NCI-H1436 (cell line): Measurements from ENCODE around the gene VIL1.

Experiments used
- DNase-seq: peaks from one replicate; lab custom pipeline; 2025; lab: John Stamatoyannopoulos, UW

The VIL1 gene

DNA sequence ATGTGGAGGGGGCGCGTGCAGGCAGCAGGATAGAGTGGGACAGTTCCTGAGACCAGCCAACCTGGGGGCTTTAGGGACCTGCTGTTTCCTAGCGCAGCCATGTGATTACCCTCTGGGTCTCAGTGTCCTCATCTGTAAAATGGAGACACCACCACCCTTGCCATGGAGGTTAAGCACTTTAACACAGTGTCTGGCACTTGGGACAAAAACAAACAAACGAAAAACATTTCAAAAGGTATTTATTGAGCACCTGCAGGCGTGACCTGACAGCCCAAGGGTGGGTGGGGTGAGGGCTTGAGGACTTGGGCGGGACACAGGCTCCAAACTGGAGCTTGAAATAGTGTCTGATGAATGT lies 23.9 kb upstream of the VIL1 start:
- DNase-seq: no peak

DNA sequence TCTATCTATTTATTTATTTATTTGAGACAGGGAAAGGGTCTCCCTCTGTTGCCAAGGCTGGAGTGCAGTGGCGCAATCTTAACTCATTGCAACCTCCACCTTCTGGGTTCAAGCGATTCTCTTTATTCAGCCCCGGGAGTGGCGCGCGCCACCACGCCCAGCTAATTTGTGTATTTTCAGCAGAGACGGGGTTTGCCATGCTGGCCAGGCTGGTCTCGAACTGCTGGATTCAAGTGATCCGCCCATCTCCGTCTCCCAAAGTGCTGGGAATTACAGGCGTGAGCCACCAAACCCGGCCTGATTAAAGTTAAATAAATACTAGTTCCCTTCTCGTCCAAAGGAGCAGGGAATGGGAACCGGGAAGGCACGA lies 23.5 kb upstream of the VIL1 start:
- DNase-seq: no peak

DNA sequence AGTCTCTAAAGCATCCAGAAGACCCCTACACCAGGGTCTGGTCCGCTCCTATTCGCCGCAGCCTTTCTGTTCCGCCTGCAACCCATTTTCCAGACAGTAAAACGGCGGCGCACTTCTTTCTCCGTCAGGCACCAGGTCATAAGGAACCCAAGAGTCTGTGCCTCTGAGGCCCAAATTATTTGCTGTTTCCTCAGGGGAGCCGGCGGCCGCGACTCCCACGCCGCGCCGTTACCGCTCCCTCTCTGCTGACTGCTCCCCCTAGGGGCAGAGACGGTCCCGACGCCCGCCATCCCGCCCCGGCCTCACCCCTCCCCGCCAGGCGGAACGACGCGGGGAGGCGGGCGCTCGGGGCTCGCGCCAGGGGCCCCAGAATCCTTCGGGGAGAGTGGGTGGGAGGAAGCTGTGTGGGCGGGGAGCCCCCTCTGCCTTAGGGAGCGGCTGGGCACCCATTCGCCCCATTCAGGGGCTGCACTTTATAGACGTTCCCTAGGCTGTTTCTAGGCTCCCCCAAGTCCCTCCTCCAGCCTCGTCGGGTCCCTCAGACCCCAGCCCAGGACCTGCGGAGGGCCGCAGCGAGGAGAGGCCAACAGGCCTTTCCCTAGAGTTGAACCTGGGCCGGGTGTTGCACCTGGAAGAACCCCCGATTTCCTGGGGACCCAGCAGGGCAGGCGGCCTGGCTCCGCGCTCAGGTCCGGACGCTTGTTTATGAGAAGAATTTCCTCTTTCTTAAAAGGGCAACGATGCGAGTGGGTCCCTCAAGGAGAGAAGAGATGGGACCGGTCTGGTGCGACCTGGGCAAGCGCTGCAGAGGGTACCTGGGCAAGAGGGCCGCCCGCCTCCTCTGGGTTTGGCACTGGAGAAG lies 22.9 kb upstream of the VIL1 start:
- peak; percentile 92 for DNase-seq

DNA sequence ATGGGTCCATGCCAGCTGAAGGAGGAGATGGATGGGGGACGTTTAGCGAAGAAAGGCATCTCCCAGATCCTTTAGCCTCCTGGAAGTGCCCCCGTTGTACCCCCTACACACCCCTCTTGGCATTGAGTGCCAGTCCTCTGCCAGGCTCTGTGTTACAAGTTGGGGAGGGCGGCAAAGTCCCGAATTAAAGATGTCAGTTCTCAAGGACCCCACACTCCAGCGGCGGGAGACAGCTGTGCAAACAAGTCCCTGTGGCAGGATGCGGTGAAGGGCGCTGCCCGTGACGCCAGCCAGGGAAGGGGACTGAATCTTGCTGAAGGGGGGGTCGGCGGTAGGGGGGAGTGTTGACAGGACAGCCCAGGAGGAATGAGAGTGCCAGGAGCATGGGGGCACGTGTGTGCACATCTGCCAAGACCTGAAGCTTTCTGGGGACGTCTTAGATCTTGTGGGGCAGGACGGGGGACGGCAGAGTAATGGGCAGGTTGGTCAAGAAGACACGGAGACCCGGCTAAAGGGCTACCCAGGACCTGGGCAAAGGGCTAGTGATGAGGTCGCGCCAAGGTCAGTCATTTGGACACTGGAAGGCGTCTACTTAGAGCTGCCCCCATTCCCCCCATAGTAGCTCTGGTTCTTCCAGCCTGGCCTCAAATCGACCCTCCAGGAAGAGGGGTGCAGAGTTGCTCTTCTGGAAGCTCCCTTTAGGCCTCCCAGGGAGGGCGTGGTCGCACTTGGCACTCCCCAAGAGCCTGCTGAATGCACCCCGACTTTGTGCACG lies 22.0 kb upstream of the VIL1 start:
- peak; percentile 77 for DNase-seq

DNA sequence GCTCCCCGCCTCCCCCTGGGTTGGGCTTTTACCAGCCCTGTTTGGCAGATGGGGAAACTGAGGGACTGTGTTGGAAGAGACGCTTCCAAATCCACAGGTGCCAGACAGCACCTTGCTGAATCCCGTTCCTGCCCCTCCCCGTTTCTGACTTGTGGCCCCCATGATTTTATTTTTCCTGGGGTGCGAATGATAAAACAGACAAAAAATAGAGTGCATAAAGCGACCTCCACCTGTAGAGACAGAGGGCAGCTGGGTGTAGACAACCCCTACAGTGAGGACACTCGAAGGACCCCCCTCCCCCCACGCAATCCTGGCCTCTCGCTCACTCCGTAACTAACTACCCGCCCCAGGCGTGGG lies 21.5 kb upstream of the VIL1 start:
- no peak for DNase-seq

DNA sequence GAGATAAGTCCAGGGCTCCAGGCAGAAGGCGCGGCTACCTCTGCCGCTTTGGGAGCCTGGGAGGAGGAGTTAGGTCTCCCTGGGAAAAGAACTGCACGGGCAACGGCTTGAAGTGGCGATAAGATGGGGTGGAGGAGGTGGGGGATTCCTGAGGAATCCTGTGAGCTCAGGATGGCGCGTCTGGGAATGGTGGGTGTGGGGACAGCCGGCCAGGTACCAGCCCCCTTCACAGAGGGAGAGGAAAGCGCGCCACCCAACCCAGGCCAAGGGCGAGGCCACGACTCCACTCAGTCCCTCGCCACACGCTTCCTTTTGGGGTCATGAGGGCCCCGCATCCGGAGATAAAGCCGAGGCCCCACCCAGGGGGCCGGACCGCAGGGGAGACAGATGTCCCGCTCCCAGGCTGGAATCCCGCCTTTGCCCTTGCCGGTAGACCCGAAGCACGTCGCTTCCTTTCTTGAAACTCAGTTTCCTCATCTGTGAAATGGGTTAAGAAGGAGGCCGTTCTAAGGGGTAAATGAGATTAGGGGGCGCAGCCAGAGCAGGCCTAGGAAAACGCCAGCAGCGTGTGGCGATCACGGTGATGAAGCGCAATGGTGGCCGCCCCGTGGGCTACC lies 21.0 kb upstream of the VIL1 start:
- DNase-seq: peak; percentile 25

DNA sequence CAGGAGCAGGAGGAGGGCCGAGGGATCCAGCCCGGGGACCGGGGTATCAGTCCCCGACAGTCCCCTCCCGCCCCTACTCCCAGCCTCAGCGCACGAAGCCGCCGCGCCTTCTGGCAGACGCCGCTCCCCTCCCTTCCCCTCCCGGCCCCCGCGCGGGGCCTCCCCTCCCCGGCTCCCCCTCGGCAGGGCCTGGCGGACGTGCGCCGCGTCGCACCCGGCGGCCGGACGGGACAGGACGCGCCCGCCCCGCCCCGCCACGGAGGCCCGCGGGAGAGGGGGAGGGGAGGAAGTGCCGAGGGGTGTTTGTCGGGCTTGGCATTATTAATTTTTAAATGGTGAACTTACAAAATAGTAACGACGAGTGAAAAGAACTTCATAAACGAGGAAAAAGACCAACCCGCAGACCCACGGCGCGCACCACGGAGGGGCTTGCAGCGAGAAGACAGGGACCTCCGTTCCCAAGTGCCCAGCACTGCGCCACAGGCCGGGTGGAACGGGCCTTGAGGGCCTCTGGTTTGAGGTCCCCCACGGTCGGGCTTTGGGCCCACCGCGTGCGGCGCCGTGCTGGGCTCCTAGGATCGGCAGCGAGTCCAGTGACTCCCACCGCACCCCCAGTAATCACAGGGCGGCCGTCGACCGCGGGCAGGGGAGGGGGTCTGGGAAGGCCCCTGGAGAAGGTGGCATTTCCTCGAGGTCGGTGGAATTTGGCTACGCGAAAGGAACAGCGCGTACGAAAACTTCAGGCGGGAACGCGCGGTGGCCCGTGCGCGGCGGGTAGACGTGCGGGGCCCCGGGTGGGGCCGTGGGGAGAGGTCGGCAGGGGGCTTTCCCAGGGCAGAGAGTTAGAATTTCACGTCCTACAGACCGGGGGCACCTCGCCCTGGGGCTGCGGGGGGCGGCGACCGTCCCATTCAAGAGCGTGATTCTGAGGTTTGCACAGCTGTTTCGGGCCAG lies 20.2 kb upstream of the VIL1 start:
- peak; percentile 44 for DNase-seq

DNA sequence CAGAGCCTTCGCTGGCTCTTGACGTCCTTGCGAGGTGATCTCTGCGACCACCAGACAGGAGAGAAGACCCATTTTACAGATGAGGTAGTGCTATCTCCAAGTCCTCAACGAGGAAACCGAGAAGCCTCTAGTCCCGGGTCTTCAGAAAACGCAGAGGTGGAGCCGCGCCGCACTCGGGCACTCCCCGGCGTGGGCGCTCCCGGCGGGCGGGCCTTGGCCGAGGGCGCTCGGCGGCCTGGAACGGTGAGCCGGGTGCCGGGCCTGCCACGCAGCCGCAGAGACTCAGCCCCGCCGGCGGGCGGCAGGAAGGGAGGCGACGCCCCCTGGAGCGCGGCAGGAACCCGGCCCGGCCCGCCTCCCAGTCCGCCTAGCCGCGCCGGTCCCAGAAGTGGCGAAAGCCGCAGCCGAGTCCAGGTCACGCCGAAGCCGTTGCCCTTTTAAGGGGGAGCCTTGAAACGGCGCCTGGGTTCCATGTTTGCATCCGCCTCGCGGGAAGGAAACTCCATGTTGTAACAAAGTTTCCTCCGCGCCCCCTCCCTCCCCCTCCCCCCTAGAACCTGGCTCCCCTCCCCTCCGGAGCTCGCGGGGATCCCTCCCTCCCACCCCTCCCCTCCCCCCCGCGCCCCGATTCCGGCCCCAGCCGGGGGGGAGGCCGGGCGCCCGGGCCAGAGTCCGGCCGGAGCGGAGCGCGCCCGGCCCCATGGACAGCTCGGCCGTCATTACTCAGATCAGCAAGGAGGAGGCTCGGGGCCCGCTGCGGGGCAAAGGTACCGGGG lies 19.3 kb upstream of the VIL1 start, which contains the start of gene CTDSP1:
Gene CTDSP1, plus strand, starts transcription at position 478 of the 776 bp plus-strand sequence. Its CDS starts 223 bp downstream, at position 701.
- DNase-seq: peak; percentile 82

DNA sequence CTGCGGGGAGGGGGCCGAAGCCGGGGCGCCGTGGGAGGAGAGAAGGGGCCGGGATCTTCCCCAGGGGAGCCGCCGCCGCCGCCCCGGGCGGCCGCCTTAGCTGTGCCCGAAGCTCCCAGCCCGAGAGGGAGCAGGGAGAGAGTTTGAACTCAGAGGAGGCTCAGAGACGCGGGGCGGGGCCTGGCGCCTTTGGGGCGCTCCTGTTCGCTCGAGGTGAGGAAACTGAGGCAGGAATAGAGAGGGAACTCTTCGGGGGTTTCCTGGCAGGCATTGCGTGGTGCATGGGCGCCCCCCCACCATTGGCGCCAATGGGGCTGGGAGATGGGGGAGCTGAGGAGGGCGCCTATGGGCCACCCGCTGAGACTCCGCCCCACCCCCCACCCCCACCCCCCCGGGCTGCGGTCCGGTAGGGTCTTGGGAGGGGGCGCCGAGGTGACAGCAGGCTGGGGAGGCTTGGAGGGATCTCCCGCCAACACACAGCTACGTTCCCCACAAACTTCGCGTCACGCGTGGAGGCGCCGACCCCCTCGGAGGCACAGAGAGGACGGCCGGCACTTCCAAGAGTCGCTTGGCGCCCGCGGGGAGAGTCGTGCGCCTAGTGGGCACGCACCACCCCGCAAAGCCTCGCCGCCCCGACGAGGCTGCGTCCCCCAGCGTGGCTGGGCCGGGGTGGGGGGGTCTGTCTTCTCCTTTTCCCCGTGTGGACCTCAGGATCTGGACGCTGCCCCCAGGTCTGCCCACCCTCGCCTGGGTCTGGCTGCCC lies 18.6 kb upstream of the VIL1 start:
- no peak for DNase-seq

DNA sequence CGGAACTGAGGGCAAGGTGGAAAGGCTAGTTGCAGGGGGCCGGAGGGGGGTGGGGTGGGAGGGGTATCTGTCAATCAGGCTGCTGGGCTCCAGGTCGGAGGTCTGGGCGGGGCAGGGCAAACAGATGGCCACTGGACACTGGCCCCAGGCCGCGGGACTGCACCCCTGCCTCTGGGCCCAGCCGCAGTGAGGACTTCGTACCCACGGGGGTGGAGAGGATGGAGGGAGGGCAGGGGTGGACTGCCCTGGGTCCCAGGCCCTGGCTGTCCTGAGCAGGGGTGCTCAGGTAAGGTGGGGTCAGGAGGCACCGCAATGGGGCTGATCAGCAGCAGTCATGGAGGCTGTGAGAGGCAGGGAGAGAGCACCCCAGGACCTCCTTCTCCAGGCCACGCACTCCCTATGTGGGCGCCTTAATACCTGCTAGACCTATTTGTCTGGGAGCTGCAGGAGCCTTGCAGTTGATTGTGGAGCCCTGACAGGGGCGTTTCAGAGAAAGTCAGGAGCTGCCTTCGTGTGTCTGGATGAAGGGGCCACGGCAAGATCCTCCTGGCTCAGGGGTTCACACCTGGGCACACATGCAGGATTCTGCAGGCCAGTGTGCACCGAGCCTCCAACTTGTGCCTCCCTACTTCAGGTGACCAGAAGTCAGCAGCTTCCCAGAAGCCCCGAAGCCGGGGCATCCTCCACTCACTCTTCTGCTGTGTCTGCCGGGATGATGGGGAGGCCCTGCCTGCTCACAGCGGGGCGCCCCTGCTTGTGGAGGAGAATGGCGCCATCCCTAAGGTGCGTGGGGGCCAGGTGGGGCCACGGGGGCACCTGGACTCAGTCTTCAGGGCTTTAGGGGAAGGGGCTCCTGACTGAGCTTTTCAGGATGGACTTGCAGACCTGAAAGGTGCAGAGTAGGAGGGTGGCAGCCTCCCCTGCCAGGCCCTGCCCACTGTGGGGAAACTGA lies 17.7 kb upstream of the VIL1 start:
- DNase-seq: no peak

DNA sequence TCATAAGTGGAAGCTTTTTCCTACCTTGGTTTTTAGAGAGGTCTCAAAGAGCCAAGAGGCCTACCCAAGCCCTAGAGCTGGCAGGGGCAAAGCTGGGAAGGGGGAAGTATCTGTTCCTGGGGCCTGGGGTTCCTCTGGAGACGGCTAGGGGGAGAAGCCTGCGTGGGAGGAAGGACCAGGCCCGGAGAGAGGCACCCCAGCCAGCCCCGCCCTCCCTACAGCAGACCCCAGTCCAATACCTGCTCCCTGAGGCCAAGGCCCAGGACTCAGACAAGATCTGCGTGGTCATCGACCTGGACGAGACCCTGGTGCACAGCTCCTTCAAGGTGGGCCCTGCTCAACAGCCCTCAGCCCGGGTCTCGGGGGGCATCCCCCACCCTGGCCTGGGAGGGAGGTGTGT lies 17.0 kb upstream of the VIL1 start:
- no peak for DNase-seq

DNA sequence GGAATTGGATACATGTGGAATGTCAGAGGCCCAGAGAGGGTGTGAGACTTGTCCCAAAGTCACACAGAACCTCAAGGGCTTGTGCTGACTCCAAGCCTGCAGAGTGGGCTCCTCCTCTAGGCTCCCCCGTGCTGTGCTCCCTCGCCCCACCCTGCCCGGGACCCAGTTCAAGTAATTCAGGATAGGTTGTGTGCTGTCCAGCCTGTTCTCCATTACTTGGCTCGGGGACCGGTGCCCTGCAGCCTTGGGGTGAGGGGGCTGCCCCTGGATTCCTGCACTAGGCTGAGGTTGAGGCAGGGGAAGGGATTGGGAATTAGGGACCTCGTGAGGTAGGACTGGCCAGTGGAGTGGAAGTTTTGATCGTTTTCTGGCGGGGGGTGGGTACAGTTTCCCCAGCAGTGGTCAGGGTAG lies 16.4 kb upstream of the VIL1 start:
- DNase-seq: no peak

DNA sequence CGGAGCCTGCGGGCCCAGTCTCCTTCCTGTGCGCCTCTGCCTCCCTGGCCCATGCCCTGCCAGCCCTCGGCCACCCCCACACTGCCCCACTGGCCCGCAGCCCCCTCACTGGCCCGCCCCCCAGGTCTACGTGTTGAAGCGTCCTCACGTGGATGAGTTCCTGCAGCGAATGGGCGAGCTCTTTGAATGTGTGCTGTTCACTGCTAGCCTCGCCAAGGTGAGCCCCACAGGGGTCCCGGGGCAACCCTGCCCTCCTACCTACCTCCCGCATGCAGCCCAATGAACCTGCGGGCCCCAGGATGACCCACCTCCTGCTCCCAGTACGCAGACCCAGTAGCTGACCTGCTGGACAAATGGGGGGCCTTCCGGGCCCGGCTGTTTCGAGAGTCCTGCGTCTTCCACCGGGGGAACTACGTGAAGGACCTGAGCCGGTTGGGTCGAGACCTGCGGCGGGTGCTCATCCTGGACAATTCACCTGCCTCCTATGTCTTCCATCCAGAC lies 16.0 kb upstream of the VIL1 start:
- DNase-seq: no peak

DNA sequence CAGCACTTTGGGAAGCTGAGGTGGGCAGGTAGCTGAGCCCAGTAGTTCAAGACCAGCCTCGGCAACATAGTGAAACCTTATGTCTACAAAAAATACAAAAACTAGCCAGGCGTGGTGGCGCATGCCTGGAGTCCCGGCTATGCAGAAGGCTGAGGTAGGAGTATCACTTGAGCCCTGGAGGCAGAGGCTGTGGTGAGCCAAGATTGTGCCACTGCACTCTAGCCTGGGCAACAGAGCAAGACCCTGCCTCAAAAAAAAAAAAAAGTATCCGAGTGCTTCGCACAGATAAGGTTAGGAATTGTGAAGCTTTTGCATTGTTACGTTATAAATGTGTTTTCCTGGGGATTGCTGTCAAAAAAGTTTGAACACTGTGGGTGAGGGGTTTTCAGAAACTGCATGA lies 15.1 kb upstream of the VIL1 start:
- DNase-seq: no peak

DNA sequence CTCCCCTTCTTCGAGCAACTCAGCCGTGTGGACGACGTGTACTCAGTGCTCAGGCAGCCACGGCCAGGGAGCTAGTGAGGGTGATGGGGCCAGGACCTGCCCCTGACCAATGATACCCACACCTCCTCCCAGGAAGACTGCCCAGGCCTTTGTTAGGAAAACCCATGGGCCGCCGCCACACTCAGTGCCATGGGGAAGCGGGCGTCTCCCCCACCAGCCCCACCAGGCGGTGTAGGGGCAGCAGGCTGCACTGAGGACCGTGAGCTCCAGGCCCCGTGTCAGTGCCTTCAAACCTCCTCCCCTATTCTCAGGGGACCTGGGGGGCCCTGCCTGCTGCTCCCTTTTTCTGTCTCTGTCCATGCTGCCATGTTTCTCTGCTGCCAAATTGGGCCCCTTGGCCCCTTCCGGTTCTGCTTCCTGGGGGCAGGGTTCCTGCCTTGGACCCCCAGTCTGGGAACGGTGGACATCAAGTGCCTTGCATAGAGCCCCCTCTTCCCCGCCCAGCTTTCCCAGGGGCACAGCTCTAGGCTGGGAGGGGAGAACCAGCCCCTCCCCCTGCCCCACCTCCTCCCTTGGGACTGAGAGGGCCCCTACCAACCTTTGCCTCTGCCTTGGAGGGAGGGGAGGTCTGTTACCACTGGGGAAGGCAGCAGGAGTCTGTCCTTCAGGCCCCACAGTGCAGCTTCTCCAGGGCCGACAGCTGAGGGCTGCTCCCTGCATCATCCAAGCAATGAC lies 14.4 kb upstream of the VIL1 start:
- no peak for DNase-seq

DNA sequence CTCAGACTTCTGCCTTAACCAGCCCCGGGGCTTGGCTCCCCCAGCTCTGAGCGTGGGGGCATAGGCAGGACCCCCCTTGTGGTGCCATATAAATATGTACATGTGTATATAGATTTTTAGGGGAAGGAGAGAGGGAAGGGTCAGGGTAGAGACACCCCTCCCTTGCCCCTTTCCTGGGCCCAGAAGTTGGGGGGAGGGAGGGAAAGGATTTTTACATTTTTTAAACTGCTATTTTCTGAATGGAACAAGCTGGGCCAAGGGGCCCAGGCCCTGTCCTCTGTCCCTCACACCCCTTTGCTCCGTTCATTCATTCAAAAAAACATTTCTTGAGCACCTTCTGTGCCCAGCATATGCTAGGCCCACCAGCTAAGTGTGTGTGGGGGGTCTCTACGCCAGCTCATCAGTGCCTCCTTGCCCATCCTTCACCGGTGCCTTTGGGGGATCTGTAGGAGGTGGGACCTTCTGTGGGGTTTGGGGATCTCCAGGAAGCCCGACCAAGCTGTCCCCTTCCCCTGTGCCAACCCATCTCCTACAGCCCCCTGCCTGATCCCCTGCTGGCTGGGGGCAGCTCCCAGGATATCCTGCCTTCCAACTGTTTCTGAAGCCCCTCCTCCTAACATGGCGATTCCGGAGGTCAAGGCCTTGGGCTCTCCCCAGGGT lies 13.7 kb upstream of the VIL1 start:
- DNase-seq: no peak

DNA sequence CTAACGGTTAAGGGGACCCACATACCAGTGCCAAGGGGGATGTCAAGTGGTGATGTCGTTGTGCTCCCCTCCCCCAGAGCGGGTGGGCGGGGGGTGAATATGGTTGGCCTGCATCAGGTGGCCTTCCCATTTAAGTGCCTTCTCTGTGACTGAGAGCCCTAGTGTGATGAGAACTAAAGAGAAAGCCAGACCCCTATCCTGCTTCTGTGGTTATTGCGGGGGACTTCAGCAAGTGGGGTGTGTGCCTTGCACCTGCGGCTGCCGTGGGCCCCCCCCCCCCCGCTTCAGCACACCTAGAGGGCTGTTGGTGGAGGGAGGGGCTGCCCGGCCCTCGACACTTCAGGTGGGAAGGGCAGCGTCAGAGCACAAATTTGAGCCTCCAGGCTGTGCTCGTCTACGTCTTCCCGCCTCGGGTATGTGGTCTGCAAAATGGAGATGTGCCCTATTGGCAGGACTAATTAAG lies 13.1 kb upstream of the VIL1 start:
- no peak for DNase-seq
